ENCODE results near the gene DCDC1.

Gene DCDC1

DNA sequence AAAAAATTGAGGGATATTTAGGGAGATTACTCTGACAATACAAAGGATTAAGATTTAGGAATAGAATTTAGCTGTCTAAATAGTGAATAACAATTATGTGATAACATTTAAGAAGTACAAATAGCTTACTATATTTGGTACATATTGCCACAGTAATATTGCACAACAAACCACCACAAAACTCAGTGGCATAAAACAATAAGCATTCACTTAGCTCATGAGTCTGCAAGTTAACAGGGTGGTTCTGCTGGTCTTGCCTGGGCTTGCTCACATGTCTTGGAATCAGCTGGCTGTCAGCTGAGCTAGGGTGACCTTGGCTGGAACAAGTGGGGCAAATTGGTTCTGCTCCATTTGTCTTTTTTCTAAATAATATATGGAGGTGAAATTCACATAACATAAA is 115.1 kb downstream of the DCDC1 start:
- TF ChIP-seq, protein P1, sequence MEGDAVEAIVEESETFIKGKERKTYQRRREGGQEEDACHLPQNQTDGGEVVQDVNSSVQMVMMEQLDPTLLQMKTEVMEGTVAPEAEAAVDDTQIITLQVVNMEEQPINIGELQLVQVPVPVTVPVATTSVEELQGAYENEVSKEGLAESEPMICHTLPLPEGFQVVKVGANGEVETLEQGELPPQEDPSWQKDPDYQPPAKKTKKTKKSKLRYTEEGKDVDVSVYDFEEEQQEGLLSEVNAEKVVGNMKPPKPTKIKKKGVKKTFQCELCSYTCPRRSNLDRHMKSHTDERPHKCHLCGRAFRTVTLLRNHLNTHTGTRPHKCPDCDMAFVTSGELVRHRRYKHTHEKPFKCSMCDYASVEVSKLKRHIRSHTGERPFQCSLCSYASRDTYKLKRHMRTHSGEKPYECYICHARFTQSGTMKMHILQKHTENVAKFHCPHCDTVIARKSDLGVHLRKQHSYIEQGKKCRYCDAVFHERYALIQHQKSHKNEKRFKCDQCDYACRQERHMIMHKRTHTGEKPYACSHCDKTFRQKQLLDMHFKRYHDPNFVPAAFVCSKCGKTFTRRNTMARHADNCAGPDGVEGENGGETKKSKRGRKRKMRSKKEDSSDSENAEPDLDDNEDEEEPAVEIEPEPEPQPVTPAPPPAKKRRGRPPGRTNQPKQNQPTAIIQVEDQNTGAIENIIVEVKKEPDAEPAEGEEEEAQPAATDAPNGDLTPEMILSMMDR (IDR thresholded peaks at IDR 0.05; ENCODE audit: low read depth, low read length), result no peak
- peak; percentile 37 to 41 for DNase-seq (ENCODE audit: low read depth in 2 of 2)
- no peak overlapping the region for H3K4me3 ChIP-seq (replicated peaks in 1 of 2; ENCODE audit: low read depth in 2 of 2, low read length in 2 of 2)

DNA sequence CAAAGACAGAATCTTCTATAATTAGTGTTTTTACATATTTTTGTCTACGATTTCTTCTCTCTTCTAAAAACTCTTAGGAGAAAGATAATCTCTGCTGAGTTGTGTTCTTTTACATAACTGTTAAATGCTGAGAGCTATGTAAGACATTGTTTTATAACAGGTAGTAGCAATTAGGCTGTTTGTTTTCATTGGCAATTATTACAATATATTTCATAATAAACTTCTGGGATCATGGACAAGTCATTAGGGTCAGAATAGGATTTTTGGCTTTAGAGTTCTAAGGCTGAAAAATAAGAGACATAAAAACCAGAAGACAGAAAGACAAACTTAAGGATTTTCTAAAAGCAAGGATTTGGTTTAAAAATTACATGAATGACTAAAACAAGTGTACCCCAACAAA is 120.8 kb downstream of the DCDC1 start:
- no peak overlapping the region for H3K4me3 ChIP-seq (replicated peaks in 1 of 2; ENCODE audit: low read depth in 2 of 2, low read length in 2 of 2)
- DNase-seq (ENCODE audit: low read depth in 2 of 2), result no peak

DNA sequence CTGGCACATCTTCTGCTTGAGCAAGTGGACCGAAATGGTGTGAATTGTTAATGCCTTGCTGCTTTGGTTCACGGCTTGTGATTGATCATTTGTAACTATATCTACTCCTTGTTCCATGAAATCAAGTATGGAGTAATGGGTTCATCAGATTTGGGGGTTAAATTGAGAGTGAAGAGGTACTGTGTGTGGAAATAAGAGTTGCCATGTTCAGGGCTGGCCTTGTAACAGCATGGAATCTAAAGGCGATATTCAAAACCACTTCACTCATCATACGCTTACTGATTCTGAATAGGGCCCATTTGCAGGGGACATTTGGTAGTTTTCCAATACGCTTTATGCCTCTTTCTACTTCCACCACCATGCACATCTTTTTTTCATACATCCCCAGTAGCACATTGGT is 122.2 kb downstream of the DCDC1 start:
- TF ChIP-seq, protein P1 (IDR thresholded peaks at IDR 0.05; ENCODE audit: low read depth, low read length), result no peak
- no peak for DNase-seq (ENCODE audit: low read depth in 2 of 2)
- no peak overlapping the region for H3K4me3 ChIP-seq (replicated peaks in 1 of 2; ENCODE audit: low read depth in 2 of 2, low read length in 2 of 2)

More for the DNA sequence above, 120.8 kb downstream of the DCDC1 start:
- TF ChIP-seq, protein P1 (IDR thresholded peaks at IDR 0.05; ENCODE audit: low read depth, low read length), result no peak

DNA sequence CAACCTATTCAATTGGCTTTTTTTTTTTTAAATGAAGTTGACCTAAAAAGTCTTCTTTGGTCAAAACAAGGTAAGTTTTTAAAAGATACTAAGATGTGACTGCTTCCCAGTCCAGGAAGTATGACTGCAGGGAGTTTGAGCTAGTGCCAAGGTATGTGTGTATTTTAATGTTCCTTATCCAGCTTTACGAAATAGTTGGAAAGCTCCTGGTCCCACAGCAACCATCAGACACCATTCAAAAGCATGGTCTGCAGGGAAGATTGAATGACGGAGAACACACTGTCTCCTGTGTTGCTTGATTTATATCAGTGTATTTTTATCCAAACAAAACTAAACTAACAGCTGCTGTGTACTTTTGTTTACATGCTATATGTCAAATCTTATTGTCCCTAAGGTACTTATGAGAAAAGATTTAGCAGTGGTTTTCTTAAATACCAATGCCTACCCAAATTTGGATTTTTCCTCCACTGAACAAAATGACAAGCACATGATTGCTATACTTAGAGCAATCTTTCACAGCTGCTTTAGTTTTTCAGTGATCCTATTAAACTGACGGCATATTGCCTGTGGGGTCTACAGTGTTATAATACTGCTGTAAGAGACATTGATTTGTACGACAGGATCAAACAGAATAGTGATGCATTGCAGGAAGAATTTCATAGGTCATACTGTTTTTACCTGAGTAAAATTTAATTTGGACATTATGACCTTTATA is 122.9 kb downstream of the DCDC1 start:
- TF ChIP-seq, protein P1 (IDR thresholded peaks at IDR 0.05; ENCODE audit: low read depth, low read length), result no peak
- DNase-seq (ENCODE audit: low read depth in 2 of 2), result peak in 1 of 2 donors; percentile 79
- no peak overlapping the region for H3K4me3 ChIP-seq (replicated peaks in 1 of 2; ENCODE audit: low read depth in 2 of 2, low read length in 2 of 2)

DNA sequence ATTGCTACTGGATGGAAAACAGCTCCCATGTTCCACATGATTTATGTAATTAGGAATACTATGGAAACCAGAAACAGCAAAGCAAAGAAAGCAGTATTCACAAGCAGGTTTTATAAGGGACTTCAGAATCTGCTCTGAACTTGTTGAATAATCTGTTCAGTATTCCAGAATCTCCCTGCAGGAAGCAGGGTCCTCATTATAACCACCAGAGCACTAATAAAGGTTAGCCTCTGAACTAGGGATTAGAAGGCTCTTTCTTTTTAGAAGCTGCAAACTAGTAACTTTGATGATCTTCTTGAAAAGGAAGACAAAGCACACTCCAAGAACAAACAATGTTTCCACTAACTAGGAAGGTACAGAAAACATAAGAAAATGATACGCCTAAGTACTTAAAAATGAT is 125.8 kb downstream of the DCDC1 start:
- DNase-seq (ENCODE audit: low read depth in 2 of 2), result no peak
- TF ChIP-seq, protein P1 (IDR thresholded peaks at IDR 0.05; ENCODE audit: low read depth, low read length), result no peak
- H3K4me3 ChIP-seq (replicated peaks in 1 of 2; ENCODE audit: low read depth in 2 of 2, low read length in 2 of 2), result no peak overlapping the region

DNA sequence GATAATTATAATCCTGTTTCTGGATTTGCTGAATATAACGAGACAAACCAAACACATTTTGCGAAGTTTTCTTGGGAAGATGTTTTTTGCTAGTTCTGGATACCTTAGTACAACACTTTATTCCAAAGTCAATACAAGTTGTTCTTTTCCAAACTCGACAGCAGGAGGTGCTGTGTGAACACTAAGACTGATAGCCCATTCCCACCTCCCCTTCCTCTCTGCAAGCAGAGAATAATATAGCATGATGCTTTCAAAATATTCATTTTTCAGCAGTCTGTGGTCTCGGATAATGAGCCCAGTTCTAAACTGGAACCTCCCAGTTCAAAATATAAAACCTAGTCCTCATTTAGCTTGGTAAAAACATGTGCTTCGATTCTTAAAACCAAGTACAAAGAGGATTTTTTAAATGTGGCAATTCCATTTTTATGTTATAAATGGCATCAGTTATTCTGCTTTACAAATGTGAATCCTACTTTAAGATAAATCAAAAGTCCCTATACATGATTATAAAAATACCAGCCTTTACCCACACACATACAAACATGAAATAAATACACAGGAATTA is 129.1 kb downstream of the DCDC1 start:
- TF ChIP-seq, protein P1 (IDR thresholded peaks at IDR 0.05; ENCODE audit: low read depth, low read length), result peak; percentile 59
- no peak overlapping the region for H3K4me3 ChIP-seq (replicated peaks in 1 of 2; ENCODE audit: low read depth in 2 of 2, low read length in 2 of 2)
- peak; percentile 55 to 67 for DNase-seq (ENCODE audit: low read depth in 2 of 2)

All from cardiac fibroblast (primary cell).